Measurements from ENCODE around the gene GAL3ST2.

Gene GAL3ST2

DNA sequence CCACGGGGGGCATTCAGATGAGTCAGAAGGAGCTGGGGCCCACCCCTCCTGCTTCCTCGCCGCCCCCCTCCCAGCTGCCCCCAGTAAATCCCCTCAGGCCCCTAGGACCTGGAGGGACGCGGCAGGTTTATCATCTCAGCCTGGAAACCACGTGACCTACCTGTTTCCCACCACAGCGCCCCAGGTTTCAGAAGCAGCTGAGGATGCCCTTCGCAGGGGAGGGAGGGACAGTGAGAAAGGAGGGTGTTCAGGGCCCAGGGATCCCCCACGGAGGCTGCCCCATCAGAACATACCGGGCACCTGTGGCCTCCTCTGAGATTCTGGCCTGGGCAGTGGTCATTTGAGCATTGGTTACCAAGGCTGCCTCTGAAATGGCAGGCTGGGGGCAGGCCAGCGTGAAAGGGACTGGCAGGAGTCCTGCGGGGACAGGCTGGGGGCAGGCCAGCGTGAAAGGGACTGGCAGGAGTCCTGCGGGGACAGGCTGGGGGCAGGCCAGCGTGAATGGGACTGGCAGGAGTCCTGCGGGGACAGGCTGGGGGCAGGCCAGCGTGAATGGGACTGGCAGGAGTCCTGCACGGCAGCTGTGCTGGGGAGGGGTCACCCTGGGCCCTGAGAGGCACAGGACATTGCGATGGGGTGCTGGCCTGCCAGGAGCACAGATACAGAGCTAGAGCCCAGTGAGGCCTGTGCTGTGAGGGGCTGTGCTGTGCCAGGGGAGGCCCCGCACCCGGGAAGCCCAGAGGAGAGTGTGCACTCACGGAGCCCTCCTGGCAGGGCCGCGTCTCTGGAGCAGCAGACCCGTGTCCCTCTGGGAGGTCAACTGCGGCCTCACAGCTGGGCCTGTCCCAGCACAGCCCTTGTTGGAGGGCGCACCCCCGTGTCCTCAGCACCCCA is 33.9 kb downstream of the GAL3ST2 start:
- no peak overlapping the region for H3K4me3 ChIP-seq (ENCODE audit: low read depth, low read length)
- TF ChIP-seq, protein P1, sequence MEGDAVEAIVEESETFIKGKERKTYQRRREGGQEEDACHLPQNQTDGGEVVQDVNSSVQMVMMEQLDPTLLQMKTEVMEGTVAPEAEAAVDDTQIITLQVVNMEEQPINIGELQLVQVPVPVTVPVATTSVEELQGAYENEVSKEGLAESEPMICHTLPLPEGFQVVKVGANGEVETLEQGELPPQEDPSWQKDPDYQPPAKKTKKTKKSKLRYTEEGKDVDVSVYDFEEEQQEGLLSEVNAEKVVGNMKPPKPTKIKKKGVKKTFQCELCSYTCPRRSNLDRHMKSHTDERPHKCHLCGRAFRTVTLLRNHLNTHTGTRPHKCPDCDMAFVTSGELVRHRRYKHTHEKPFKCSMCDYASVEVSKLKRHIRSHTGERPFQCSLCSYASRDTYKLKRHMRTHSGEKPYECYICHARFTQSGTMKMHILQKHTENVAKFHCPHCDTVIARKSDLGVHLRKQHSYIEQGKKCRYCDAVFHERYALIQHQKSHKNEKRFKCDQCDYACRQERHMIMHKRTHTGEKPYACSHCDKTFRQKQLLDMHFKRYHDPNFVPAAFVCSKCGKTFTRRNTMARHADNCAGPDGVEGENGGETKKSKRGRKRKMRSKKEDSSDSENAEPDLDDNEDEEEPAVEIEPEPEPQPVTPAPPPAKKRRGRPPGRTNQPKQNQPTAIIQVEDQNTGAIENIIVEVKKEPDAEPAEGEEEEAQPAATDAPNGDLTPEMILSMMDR (IDR thresholded peaks at IDR 0.05; ENCODE audit: low read depth, low read length), result no peak

DNA sequence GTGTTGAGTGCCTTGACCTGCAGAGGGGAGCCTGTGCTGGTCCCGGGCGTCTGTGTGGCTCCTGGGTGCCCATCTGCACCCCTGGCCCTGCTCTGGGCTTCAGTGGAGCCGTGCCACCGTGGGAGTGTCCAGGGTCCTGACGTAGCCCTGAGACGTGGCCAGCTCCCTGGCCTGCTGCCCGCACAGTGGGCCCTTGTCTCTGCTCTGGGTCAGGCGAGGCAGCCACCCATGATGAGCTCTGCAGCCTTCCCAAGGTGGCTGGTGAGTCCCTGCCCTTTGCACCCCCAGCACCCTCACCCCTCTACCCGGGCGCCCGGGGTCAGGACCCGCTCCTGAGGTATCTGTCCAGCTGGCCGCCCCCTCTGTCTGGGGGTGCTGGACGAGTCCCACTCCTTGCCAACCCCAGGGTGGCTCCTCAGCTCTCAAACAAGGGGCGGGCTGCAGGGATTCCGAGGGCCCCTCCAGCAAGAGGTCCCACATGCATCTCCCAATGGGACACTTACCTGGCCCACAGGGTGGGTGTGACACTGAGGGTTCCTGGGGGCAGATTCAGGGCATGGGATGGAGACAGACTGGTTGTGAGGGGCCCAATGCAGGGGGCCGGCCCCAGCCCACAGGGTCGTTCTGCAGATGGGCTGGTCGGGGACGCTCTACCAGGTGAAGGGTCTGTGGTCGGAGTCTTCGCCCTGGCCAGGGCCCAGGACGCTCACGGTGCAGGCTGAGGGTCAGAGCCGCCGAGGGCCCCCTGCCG is 34.8 kb downstream of the GAL3ST2 start:
- no peak overlapping the region for H3K4me3 ChIP-seq (ENCODE audit: low read depth, low read length)
- TF ChIP-seq, protein P1 (IDR thresholded peaks at IDR 0.05; ENCODE audit: low read depth, low read length), result no peak

DNA sequence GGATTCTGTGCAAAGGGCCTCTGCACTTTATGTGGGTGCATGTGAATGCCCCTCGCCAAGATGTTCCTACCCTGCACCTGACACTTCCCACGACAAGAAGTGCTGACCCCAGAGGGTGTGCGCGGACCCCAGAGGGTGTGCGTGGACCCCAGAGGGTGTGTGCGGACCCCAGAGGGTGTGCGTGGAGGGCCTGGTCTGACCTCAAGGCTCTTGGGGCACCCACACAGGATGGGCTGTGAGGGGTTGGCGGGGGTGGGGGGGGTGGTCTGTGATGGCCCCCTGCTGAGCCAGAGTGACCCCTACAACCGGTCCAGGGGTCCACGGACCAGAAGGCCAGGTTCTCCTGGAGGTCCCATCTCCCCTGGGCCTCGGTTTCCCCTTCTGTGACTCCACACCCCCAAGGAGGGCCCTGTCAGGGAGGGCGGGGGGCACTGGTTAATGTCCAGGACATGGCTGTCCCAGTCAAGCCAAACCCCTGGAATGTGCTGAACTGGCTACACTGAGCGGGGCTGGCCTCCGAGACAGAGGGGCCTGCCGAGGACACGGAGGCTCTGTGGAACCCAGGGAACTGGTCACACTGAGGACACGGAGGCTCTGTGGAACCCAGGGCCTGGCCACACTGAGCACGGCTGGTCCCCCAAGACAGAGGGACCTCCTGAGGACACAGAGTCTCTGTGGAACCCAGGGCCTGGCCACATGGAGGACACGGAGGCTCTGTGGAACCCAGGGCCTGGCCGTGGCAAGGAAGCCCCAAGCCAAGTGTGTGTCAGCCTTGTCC is 35.5 kb downstream of the GAL3ST2 start:
- no peak overlapping the region for H3K4me3 ChIP-seq (ENCODE audit: low read depth, low read length)
- TF ChIP-seq, protein P1 (IDR thresholded peaks at IDR 0.05; ENCODE audit: low read depth, low read length), result no peak

GRCh38 chr2:241812730-241813643 is 36.4 kb downstream of the GAL3ST2 start:
- TF ChIP-seq, protein P1 (IDR thresholded peaks at IDR 0.05; ENCODE audit: low read depth, low read length), result no peak
- H3K4me3 ChIP-seq (ENCODE audit: low read depth, low read length), result no peak overlapping the region

- TF ChIP-seq, protein P1 (IDR thresholded peaks at IDR 0.05; ENCODE audit: low read depth, low read length), result no peak
- no peak overlapping the region for H3K4me3 ChIP-seq (ENCODE audit: low read depth, low read length)
These were observed 37.2 kb downstream of the GAL3ST2 start for GRCh38 chr2:241813644-241814392.

DNA sequence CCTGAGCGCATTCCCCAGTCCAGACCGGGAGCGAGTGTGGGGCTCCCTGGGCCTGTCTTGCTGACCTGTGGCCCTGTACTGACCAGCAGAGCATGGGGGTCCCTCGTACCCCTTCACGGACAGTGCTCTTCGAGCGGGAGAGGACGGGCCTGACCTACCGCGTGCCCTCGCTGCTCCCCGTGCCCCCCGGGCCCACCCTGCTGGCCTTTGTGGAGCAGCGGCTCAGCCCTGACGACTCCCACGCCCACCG is 37.7 kb downstream of the GAL3ST2 start:
- H3K4me3 ChIP-seq (ENCODE audit: low read depth, low read length), result no peak overlapping the region
- TF ChIP-seq, protein P1 (IDR thresholded peaks at IDR 0.05; ENCODE audit: low read depth, low read length), result no peak

Measured in WI38 (cell line).